Heart left ventricle (tissue), 13 donors: ENCODE measurements around the gene ADAMTSL2.

Experiments
- POLR2A ChIP-seq, 2 donors: fragments of 450-650 bp; IDR thresholded peaks; one replicate each; pipeline ENCODE4 v1.6.1; 2017; ENCODE audit warnings: antibody characterized with exemption in 2 of 2, mild to moderate bottlenecking in 2 of 2, moderate library complexity in 2 of 2
- TF ChIP-seq, protein P1 (sequence below), 12 donors: fragments of 200-600 bp; sonication (generic) in 4 of 12; IDR thresholded peaks; one replicate each; pipeline versions ENCODE4 v1.5.0 to v1.8.0; 2018 to 2022; ENCODE audit warnings: antibody characterized with exemption in 12 of 12, mild to moderate bottlenecking in 5 of 12
- donor health status: ischemic (EF 13 %, LVEDD 7.1; RV severe dilation, severe dysfunction).
- donor health status: DM: no; HTN: yes; CAD: no.
- donor health status: DM: no; HTN: no; CAD: no.
- donor health status: ischemic (EF 25% LVEDD 6.9; RV normal size, moderate dysfunction).
- donor health status: ischemic (EF 25% LVEDD 5.7; RV mildly dilated, moderate dysfunction).
- donor health status: ischemic (EF 35%, LVEDD 5.7; RV mildly dilated, moderate dysfunction).
- donor health status: nonischemic (EF 11% LVEDD 7.7; RV severe dilation, severe dysfunction).
- donor health status: DM: yes; HTN: yes; CAD: no.
- donor health status: PGD.
- donor health status: ischemic (EF 29% LVEDD 5.4; RV normal size, mild dysfunction).
- donor health status: nonischemic (EF 23%, LVEDD 6.1; RV moderate dilation, normal function).

DNA sequence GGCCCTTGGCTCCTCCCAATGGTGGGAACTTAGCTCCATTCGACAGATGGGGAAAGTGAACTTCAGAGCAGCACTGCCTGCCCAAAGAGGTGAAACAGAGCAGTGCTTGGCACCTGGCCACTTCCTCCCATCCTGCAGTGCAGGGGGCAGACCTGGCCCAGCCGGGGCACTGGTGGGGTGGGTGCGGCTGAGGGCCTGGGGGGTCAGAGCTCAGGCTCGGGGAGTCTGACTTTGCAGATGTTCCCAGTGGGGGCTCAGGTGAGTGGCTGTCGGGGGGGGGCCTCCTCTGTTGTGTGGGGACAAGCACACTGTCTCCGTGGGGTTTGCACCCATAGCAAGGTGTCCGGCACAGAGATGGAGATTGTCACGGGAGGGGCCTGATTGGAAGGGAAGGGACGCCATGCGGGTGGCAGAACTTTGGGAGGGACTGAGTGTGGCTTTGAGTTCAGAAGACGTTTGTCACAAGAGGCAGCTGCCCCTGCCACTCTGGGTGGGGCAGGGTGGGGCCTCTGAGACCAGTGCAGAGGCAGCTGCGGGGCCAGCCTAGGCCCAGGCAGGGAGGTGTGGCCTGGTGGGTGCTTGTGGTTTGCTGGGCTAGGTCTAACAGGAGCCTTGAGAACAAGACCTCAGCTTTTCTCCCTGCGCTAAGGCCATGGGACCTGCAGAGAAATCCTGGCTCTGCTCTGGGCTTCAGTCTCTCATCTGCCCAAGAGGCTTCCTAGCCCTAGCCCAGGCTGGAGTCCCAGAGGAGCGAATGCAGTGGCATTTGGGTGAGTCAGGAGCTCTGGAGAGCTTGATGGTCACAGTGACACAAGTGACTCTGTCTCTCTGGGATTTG lies 12.2 kb upstream of the ADAMTSL2 start:
- no peak for TF ChIP-seq POLR2A (IDR thresholded peaks at IDR 0.05)
- TF ChIP-seq, protein P1, sequence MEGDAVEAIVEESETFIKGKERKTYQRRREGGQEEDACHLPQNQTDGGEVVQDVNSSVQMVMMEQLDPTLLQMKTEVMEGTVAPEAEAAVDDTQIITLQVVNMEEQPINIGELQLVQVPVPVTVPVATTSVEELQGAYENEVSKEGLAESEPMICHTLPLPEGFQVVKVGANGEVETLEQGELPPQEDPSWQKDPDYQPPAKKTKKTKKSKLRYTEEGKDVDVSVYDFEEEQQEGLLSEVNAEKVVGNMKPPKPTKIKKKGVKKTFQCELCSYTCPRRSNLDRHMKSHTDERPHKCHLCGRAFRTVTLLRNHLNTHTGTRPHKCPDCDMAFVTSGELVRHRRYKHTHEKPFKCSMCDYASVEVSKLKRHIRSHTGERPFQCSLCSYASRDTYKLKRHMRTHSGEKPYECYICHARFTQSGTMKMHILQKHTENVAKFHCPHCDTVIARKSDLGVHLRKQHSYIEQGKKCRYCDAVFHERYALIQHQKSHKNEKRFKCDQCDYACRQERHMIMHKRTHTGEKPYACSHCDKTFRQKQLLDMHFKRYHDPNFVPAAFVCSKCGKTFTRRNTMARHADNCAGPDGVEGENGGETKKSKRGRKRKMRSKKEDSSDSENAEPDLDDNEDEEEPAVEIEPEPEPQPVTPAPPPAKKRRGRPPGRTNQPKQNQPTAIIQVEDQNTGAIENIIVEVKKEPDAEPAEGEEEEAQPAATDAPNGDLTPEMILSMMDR (IDR thresholded peaks at IDR 0.05), result no peak
